Measurements from ENCODE around the gene GSKIP.

Gene GSKIP

GRCh38 chr14:96393071-96393691 lies 29.9 kb downstream of the GSKIP start:
- no peak for TF ChIP-seq POLR2A (IDR thresholded peaks at IDR 0.05; ENCODE audit: low read depth, low read length)
- FAIRE-seq (no peak), DNase-seq (ENCODE audit: insufficient read length, low spot score) (no peak)

GRCh38 chr14:96394047-96394815 lies 30.9 kb downstream of the GSKIP start:
- FAIRE-seq (no peak), DNase-seq (ENCODE audit: insufficient read length, low spot score) (no peak)
- TF ChIP-seq POLR2A (IDR thresholded peaks at IDR 0.05; ENCODE audit: low read depth, low read length), result no peak

- TF ChIP-seq POLR2A (IDR thresholded peaks at IDR 0.05; ENCODE audit: low read depth, low read length), result no peak
- DNase-seq (ENCODE audit: insufficient read length, low spot score), result no peak
- no peak for FAIRE-seq
These were observed 35.1 kb downstream of the GSKIP start for GRCh38 chr14:96398432-96398831.

DNA sequence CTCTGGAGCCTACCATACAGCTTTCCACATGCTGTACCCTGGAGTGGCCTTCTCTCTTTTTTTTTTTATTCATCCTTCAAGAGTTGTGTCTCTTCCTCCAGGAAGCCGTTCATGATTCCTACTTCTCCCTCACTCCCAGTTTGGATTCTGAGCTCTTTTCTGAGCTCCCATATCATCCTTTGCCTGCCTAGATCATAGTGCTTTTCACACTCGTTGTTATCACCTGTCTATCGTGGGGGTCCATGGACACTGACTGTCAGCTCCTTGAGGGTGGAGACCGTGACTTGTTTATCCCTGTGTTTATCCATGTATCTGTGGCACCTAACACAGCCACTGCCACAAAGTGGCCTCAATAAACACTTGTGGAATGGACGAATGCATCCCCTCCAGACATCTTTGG lies 35.6 kb downstream of the GSKIP start:
- FAIRE-seq, result no peak
- no peak for TF ChIP-seq POLR2A (IDR thresholded peaks at IDR 0.05; ENCODE audit: low read depth, low read length)

DNA sequence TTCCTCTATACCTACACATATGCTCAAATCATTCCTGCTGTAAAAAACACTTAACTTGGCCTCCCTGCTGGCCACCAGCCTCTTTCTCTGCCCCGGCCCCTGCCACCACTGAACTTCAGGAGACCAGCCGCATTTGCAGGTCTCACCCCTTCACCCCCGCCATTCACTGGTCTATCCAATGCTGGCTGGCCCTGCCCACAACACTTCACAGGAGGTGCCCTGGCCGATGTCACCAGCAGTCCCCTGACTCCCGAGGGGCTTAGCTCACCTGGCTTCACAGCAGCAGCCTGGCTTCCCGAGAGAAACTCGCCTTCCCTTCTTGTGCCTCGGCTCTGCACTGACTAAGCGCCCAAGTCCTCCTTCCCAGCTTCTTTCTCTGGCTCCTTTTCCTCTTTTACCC lies 36.1 kb downstream of the GSKIP start:
- no peak for TF ChIP-seq POLR2A (IDR thresholded peaks at IDR 0.05; ENCODE audit: low read depth, low read length)
- DNase-seq (ENCODE audit: insufficient read length, low spot score), result no peak
- FAIRE-seq, result no peak

More for the DNA sequence above, 35.6 kb downstream of the GSKIP start:
- no peak for DNase-seq (ENCODE audit: insufficient read length, low spot score)

DNA sequence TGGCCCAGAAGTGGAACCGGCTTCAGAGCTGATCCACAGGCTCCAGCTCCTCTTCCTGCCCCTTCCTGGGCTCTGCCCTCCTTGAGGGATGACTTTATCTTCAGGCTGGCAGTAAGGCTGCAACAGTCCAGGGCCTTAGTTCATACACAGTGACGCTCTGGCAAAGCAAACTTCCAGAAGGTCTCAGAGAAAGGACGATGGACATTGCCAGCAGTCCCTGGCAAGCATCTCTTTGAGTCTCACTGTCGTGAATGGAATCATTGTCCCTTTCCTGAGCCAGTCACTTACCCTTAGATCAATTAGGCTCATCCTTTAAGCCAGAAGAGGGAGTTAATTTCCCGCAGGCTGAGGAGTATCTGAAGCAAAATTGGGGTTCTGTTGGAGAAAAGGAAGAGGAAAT lies 37.2 kb downstream of the GSKIP start:
- FAIRE-seq (no peak), DNase-seq (ENCODE audit: insufficient read length, low spot score) (no peak)
- no peak for TF ChIP-seq POLR2A (IDR thresholded peaks at IDR 0.05; ENCODE audit: low read depth, low read length)

DNA sequence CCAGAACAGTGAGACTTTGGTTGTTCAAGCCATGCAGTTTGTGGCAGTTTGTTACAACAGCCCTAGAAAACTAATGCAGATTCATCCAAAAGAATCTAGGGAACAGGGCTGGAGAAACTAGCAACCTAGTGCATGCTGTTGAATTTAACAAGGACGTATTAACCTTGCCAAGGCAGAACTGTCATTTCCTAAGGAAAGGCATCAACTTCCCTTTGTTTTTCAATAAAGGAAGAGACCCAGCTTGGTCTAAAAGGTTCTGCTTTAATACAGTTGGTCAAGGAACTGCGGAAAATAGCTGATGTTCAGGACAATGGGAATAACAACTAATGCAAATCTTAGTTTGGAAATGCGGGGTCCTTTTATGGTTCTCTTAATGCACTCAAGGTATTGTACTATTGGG lies 40.1 kb downstream of the GSKIP start:
- DNase-seq (ENCODE audit: insufficient read length, low spot score) (no peak), FAIRE-seq (no peak)
- no peak for TF ChIP-seq POLR2A (IDR thresholded peaks at IDR 0.05; ENCODE audit: low read depth, low read length)

- FAIRE-seq, result no peak
- DNase-seq (ENCODE audit: insufficient read length, low spot score), result no peak
- no peak for TF ChIP-seq POLR2A (IDR thresholded peaks at IDR 0.05; ENCODE audit: low read depth, low read length)
These were observed 42.4 kb downstream of the GSKIP start for GRCh38 chr14:96405677-96406076.

DNA sequence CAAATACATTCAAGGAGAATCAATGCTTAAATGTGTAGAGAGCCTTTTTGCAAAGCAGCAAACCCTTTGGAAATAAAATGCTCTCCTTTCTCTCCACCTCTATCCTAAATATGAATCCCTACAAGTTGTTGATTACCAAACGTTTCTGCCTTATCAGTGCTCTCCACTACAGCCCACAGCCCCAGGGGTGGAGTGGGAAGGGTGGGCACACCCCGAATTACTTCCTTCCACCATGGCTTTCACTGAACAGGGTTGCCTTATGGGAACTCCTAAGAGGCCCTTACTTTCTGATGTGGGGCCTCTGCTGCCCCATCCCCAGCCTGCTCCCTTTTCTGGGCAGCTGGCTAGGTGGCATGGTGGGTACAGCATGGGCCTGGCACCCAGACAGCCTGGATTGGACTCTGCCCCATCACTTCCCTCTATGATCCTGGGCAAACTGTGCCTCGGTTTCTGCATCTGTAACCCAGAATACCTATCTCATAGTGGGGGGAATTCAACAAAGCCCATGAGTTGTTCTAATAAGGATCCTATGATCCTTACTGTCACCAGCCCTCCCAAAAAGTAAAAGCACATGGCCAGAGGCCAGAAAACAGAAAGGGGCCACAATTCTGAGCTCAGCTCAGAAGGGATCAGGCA lies 44.7 kb downstream of the GSKIP start:
- no peak for FAIRE-seq
- no peak for DNase-seq (ENCODE audit: insufficient read length, low spot score)
- no peak for TF ChIP-seq POLR2A (IDR thresholded peaks at IDR 0.05; ENCODE audit: low read depth, low read length)

DNA sequence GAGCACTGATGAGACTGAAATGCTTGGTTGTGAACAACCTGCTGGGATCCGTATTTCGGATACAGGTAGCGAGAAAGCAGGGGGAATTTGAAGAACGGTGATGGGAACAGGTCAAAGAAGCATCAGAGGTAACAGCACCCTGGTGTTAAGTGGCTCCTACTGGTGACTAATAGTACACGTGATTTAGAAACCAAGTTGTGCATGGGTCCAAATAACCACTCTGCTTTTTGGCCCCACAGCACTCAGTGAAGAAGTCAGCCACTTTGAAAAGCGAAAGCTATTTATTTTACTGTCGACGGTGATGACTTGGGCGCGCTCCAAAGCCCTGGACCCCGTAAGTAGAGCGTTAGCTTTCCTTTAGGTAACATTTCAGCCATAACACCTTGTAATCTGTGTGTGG lies 45.3 kb downstream of the GSKIP start:
- TF ChIP-seq POLR2A (IDR thresholded peaks at IDR 0.05; ENCODE audit: low read depth, low read length), result no peak
- DNase-seq (ENCODE audit: insufficient read length, low spot score) (no peak), FAIRE-seq (no peak)

GRCh38 chr14:96409701-96410100 lies 46.4 kb downstream of the GSKIP start:
- no peak for TF ChIP-seq POLR2A (IDR thresholded peaks at IDR 0.05; ENCODE audit: low read depth, low read length)
- DNase-seq (ENCODE audit: insufficient read length, low spot score) (peak; percentile 47), FAIRE-seq (peak; percentile 97)

DNA sequence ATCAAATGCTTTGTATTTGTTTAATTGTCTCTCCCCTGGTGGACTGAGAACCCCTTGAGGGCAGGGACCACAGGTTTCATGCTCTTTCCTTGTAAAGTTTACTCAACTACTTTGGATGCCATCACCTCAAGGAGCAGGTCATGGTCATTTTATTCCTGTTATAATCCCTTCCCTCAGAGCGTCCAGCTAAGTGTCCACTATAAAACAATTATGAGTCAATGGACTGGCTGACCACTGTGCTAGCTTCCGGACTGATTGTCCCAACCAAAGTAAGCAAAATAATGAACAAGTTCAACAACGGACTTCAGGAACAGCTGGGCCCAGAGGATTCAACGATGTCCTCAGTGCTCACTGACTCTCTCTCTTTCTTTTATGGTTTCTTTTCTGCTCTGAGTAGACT lies 46.8 kb downstream of the GSKIP start:
- no peak for TF ChIP-seq POLR2A (IDR thresholded peaks at IDR 0.05; ENCODE audit: low read depth, low read length)
- peak; percentile 23 for DNase-seq (ENCODE audit: insufficient read length, low spot score)
- FAIRE-seq, result no peak

DNA sequence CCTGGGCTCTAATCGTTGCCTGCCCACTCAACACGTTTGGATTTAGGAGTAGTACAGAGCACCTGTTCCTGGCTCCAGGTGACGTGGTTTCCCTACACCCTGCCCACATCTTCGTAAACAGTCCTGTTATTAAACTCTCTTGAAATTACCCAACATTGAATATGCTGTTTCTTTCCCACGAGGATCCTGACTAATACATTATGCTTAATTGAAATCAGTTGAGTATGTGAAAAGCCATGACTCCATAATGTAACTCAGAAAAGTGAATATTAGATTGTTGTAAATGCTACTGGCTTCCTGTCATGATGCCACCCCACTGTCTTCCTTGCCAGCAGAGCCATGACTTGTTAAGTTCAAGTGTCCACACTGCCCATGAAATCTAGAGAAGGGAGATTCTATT lies 50.2 kb downstream of the GSKIP start:
- no peak for TF ChIP-seq POLR2A (IDR thresholded peaks at IDR 0.05; ENCODE audit: low read depth, low read length)
- no peak for FAIRE-seq
- DNase-seq (ENCODE audit: insufficient read length, low spot score), result no peak

- no peak for TF ChIP-seq POLR2A (IDR thresholded peaks at IDR 0.05; ENCODE audit: low read depth, low read length)
- no peak for DNase-seq (ENCODE audit: insufficient read length, low spot score)
- no peak for FAIRE-seq
These were observed 52.2 kb downstream of the GSKIP start for GRCh38 chr14:96415559-96415958.

GRCh38 chr14:96416292-96416691 lies 53.0 kb downstream of the GSKIP start:
- no peak for FAIRE-seq

More at GRCh38 chr14:96416292-96416691, 53.0 kb downstream of the GSKIP start:
- TF ChIP-seq POLR2A (IDR thresholded peaks at IDR 0.05; ENCODE audit: low read depth, low read length), result no peak
- DNase-seq (ENCODE audit: insufficient read length, low spot score), result no peak

Measured in H54 (cell line).